Measurements from ENCODE around the gene B3GAT2. TPM values are rescaled to one million over a fixed set of nuclear protein-coding genes. Genes with fewer than 3 reads are reported as not detected.

The B3GAT2 gene
- polyA plus RNA-seq (2011; rRNA removed) (0.08 and 0.10 TPM in 2 replicates), polyA plus RNA-seq (2017; fragmentation: RNase III; extraction: RNeasy Plus Mini Kit Qiagen cat#74134 plus additional on column Dnase treatment) (0.03 to 0.05 TPM (median 0.05 TPM) in 3 replicates), polyA minus RNA-seq (2011; rRNA and poly(A)+ RNA removed) (not detected in 2 replicates)
- polyA plus RNA-seq (2012; cell fraction: cytosol; rRNA removed), result 0.01 TPM in 2 replicates
- polyA plus RNA-seq (2012; cell fraction: nucleus; rRNA removed), result 0.01 and 0.02 TPM in 2 replicates

- Histone ChIP-seq H3K4me3 (peak within 1 kb of the TSS; percentile 58), H3K27ac (peak within 1 kb of the TSS in 1 of 2 experiments; percentile 58; a peak in 2 of 6 replicates), H3K9me3 (no peaks in the 10 kb centered on the region), H3K4me1 (0 out of 3 replicates have a peak, but pooled peaks cover 3% of the 10 kb centered on the region), H3K4me2 (peak within 1 kb of the TSS; percentile 99)
- 42% methylated on average over 27 of the region's 83 CpGs for WGBS (ENCODE audit: missing lambda C conversion rate)
- peak in 1 of 2 experiments; percentile 0 for DNase-seq (ENCODE audit: low read depth in 1 of 2, low spot score in 1 of 2)
- TF ChIP-seq HOXB13 (CRISPR knock-in tag; IDR thresholded peaks at IDR 0.05; ENCODE audit: low read depth) (no peak), NR3C1 (IDR thresholded peaks at IDR 0.05) (no peak), RARB (CRISPR knock-in tag; IDR thresholded peaks at IDR 0.05) (no peak), TP53 (CRISPR knock-in tag; IDR thresholded peaks at IDR 0.05) (no peak), RAD21 (conservative IDR thresholded peaks at IDR 0.05 in 1 of 2, IDR thresholded peaks at IDR 0.05 in 1 of 2) (no peak), ZC3H11A (IDR thresholded peaks at IDR 0.05) (no peak), HOXB5 (CRISPR knock-in tag; IDR thresholded peaks at IDR 0.05) (no peak), RCOR1 (IDR thresholded peaks at IDR 0.05; ENCODE audit: low read depth, low read length) (no peak), EHMT2 (IDR thresholded peaks at IDR 0.05; ENCODE audit: low read depth) (no peak)
- TF ChIP-seq, protein P1, sequence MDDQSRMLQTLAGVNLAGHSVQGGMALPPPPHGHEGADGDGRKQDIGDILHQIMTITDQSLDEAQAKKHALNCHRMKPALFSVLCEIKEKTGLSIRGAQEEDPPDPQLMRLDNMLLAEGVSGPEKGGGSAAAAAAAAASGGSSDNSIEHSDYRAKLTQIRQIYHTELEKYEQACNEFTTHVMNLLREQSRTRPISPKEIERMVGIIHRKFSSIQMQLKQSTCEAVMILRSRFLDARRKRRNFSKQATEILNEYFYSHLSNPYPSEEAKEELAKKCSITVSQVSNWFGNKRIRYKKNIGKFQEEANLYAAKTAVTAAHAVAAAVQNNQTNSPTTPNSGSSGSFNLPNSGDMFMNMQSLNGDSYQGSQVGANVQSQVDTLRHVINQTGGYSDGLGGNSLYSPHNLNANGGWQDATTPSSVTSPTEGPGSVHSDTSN (IDR thresholded peaks at IDR 0.05), result no peak
- ChIA-PET POLR2A (no interaction called here), CTCF (interaction anchor here (0.7 to 2.1 kb wide), 15 partner anchors 10 to 736 kb away, joined by 3 to 14 read pairs (median 4); no protein-coding TSS in a partner anchor)
- no peak for FAIRE-seq
- ATAC-seq, result peak; percentile 57 to 71; a peak in 5 of 6 replicates
Measured at GRCh38 chr6:70956451-70957283, at the start of gene B3GAT2. Gene B3GAT2, minus strand, starts transcription at chr6:70957060. Its CDS starts 631 bp downstream, at chr6:70956429.

DNA sequence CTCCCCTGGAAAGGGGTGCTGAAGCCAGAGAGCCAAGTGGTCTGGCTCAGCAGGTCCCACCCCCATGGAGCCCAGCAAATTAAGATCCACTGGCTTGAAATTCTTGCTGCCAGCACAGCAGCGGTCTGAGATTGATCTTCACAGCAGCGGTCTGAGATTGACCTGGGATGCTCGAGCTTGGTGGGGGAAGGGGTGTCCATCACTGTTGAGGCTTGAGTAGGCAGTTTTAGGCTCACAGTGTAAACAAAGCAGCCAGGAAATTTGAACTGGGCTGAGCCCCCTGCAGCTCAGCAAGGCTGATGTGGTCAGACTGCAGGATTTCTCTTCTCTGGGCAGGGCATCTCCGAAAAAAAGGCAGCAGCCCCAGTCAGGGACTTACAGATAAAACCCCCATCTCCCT, 41.3 kb upstream of the B3GAT2 start:
- POLR2A ChIA-PET, result no interaction called here
- no peak for FAIRE-seq
- CTCF ChIA-PET, result interaction anchor here (1.2 kb wide), 1 partner anchor 14 kb away, joined by 4 read pairs; no protein-coding TSS in a partner anchor
- no peak for ATAC-seq
- no peak overlapping the region for H3K27ac ChIP-seq
- H3K4me2 ChIP-seq, result no peak overlapping the region
- H3K9me3 ChIP-seq, result no peaks in the 10 kb centered on the region
- no peak overlapping the region for H3K4me3 ChIP-seq
- 0% methylated on average over 4 of the region's 4 CpGs for WGBS (ENCODE audit: missing lambda C conversion rate)
- no peaks in the 10 kb centered on the region for H3K4me1 ChIP-seq
- DNase-seq (ENCODE audit: low read depth in 1 of 2, low spot score in 1 of 2), result no peak
- no peak for TF ChIP-seq KDM5A (IDR thresholded peaks at IDR 0.05)
- TF ChIP-seq SMC3 (IDR thresholded peaks at IDR 0.05), result no peak
- TF ChIP-seq CBX2 (IDR thresholded peaks at IDR 0.05; ENCODE audit: borderline replicate concordance, low read depth), result no peak
- TF ChIP-seq EHF (CRISPR knock-in tag; IDR thresholded peaks at IDR 0.05), result no peak
- TF ChIP-seq CBX8 (IDR thresholded peaks at IDR 0.05), result no peak
- no peak for TF ChIP-seq USF2 (IDR thresholded peaks at IDR 0.05)
- no peak for TF ChIP-seq RFX5 (IDR thresholded peaks at IDR 0.05)
- no peak for TF ChIP-seq FOXS1 (CRISPR knock-in tag; IDR thresholded peaks at IDR 0.05)
- no peak for TF ChIP-seq CHD4 (IDR thresholded peaks at IDR 0.05; ENCODE audit: borderline replicate concordance)
- no peak for TF ChIP-seq TP53 (CRISPR knock-in tag; IDR thresholded peaks at IDR 0.05)

DNA sequence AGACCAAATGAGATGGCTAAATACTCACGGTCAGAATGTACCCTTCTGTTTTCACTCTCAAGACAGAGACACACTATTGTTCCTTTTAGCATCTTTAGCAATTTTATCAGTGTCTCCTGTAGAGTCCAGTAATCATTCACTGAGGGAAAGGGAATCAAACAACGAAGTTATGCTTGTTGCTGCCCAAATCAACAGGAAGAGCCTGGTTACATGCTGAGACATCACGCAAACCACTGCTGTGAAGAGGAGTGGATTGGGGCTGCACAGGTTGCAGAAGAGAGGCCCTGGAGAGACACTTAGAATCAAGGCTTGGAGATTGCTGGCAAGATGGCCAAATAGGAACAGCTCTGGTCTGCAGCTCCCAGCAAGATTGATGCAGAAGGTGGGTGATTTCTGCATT, 40.5 kb upstream of the B3GAT2 start:
- H3K27ac ChIP-seq, result no peak overlapping the region
- 29% methylated on average over 3 of the region's 3 CpGs for WGBS (ENCODE audit: missing lambda C conversion rate)
- no peaks in the 10 kb centered on the region for H3K4me1 ChIP-seq
- H3K9me3 ChIP-seq, result no peaks in the 10 kb centered on the region
- DNase-seq (ENCODE audit: low read depth in 1 of 2, low spot score in 1 of 2) (no peak), ATAC-seq (no peak), FAIRE-seq (no peak)
- H3K4me3 ChIP-seq, result no peak overlapping the region
- ChIA-PET CTCF (interaction anchor here (1.2 kb wide), 1 partner anchor 15 kb away, joined by 4 read pairs; no protein-coding TSS in a partner anchor), POLR2A (no interaction called here)
- no peak overlapping the region for H3K4me2 ChIP-seq
- TF ChIP-seq ELK1 (IDR thresholded peaks at IDR 0.05; ENCODE audit: low read depth, low read length) (no peak), CBX8 (IDR thresholded peaks at IDR 0.05) (no peak), USF2 (IDR thresholded peaks at IDR 0.05) (no peak), POLR2AphosphoS2 (conservative IDR thresholded peaks at IDR 0.05; ENCODE audit: low read length) (no peak), CTCF (IDR thresholded peaks at IDR 0.05) (no peak), BCL3 (IDR thresholded peaks at IDR 0.05) (no peak), ZFP36 (IDR thresholded peaks at IDR 0.05; ENCODE audit: borderline replicate concordance, partially characterized antibody) (no peak)
